GM19025 (cell line): Measurements from ENCODE around the gene MLX.
"Not testable (repeated sequence)": the region's sequence is repeated elsewhere in the genome, so short reads cannot be mapped to it uniquely, and the experiment has no call there.

Experiments used
- ATAC-seq: cut with Tn5 transposase; IDR thresholded peaks from one replicate; pipeline ENCODE4 v1.9.1; 2021; ENCODE audit warnings: mild to moderate bottlenecking, low read depth, moderate library complexity; ENCODE audit not compliant: unreplicated experiment

The MLX gene

DNA sequence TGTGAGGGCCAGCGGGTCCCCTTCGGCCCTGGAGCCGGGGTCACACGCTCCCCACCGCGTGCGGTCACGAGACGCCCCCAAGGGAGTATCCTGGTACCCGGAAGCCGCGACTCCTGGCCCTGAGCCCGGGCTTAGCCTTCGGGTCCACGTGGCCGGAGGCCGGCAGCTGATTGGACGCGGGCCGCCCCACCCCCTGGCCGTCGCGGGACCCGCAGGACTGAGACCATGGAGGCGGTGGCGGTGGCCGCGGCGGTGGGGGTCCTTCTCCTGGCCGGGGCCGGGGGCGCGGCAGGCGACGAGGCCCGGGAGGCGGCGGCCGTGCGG lies 30.9 kb upstream of the MLX start, which contains the start of gene NAGLU:
NAGLU (plus strand) TSS at position 194 of the 324 bp plus-strand sequence; CDS start at position 226, 32 bp downstream.
- ATAC-seq, result peak; percentile 82

GRCh38 chr17:42536372-42537155 lies 30.3 kb upstream of the MLX start:
- ATAC-seq, result peak; percentile 63

GRCh38 chr17:42537156-42537805 lies 29.6 kb upstream of the MLX start:
- ATAC-seq, result no peak

DNA sequence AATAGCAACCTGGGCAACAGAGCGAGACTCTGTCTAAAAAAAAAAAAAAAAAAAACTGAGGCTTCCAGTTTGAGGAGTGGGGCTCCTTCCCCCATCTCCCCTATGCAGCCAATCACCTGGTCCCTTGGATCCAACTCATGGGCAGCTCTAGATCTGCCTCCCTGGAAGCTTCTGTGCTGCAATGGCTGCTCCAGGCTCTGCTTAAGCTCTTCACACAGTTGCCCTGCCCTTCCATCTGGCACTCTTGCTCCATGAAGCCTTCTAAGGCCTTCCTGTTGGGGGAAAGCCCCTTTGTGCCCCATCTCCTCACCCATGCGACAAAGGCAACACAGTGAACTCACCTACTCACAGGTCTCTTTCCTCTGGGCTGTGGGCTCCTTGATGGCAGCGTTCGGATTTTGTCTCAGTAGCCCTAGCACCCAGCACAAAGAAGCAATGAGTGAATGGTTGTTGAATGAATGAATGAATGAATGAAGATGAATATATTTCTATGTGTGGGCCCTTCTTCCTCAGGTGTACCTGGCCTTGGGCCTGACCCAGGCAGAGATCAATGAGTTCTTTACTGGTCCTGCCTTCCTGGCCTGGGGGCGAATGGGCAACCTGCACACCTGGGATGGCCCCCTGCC lies 29.0 kb upstream of the MLX start:
- ATAC-seq, result no peak

GRCh38 chr17:42538482-42538881 lies 28.4 kb upstream of the MLX start:
- ATAC-seq, result no peak

DNA sequence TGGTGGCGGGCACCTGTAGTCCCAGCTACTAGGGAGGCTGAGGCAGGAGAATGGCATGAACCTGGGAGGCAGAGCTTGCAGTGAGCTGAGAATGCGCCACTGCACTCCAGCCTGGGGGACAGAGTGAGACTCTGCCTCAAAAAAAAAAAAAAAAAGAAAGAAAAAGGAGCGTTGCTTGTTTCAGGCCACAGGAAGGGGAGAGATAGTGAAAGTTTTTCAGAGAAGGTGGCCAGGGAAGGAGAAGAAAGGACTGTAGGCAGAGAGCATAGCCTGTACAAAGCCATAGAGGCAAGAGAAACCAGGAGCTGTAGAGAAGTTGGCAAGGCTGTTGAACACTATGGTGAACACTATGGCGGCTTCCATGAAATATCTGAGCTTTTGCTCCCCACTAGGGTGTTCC lies 26.3 kb upstream of the MLX start:
- ATAC-seq, result not testable (repeated sequence)

- no peak for ATAC-seq
These were observed 25.7 kb upstream of the MLX start for GRCh38 chr17:42541041-42541833.

DNA sequence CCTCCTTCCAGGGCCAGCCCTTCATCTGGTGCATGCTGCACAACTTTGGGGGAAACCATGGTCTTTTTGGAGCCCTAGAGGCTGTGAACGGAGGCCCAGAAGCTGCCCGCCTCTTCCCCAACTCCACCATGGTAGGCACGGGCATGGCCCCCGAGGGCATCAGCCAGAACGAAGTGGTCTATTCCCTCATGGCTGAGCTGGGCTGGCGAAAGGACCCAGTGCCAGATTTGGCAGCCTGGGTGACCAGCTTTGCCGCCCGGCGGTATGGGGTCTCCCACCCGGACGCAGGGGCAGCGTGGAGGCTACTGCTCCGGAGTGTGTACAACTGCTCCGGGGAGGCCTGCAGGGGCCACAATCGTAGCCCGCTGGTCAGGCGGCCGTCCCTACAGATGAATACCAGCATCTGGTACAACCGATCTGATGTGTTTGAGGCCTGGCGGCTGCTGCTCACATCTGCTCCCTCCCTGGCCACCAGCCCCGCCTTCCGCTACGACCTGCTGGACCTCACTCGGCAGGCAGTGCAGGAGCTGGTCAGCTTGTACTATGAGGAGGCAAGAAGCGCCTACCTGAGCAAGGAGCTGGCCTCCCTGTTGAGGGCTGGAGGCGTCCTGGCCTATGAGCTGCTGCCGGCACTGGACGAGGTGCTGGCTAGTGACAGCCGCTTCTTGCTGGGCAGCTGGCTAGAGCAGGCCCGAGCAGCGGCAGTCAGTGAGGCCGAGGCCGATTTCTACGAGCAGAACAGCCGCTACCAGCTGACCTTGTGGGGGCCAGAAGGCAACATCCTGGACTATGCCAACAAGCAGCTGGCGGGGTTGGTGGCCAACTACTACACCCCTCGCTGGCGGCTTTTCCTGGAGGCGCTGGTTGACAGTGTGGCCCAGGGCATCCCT lies 23.5 kb upstream of the MLX start:
- ATAC-seq, result no peak

- ATAC-seq, result no peak
These were observed 22.0 kb upstream of the MLX start for GRCh38 chr17:42544874-42545283.

DNA sequence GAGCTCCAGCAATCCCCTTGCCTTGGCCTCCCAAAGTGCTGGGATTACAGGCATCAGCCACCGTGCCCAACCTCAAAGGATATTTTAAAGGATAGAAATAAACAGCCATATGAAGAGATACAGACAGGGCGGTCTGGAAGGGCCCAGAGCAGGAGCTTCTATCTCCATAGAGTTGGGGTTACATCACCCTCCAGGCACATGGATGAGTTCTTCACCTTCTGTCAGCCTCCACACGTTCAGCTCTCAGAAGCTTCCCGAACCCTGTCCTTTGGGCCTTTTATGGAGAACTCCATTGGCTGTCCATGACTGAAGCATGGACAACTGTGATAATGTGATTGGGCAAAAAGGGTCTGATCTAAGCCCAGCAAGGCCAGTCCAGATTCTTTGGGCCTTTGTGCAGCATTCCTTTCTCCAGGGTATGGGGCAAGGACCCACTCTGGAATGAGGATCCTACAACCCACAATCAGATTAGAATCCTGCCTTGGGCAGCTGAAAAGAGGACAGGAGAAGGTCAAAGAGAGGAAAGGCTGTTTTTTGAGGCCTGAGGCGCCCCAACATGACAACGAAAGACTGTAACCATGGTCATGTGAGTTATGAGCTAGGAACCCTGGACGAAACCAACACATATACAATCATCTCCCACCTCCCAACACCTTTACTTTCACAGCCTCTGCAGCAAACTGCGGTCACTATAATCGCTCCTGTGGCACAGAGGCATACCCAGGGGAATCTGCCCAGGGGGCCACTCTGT lies 21.0 kb upstream of the MLX start:
- ATAC-seq, result not testable (repeated sequence)

DNA sequence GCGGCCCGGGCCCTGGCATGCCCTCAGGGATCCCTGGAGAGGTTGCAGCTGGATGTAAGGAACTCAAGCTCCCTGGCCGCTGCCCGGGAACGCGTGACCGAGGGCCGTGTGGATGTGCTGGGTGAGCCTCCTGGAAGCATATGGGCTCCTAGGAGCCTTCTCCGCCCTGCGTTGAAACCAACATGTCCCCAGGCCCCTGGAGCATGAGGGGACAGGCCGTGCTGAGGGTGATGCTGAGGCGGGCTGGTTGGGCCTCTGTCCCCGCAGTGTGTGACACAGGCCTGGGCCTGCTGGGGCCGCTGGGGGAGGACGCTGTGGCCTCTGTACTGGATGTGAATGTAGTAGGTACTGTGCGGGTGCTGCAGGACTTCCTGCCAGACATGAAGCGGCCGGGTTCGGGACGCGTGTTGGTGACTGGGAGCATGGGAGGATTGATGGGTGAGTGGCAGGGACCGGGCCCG lies 19.9 kb upstream of the MLX start:
- ATAC-seq, result no peak

DNA sequence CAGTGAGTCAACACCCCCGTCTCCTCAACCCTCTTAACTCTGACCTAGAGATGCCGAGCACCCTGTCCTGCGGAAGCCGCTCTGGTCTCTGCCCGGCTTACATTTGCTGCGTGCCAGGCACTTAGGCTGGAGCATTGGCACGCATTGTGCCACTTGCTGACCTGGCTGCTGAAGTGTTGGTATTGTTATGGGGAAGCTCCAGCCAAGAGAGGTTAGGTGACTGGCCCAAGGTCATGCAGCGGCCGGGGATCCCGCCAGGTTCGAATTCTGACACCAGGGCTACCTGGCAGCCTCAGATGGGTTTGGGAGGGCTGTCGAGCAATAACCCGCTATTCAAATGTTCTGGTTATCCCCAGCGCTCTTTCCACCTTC lies 19.2 kb upstream of the MLX start:
- ATAC-seq, result no peak

DNA sequence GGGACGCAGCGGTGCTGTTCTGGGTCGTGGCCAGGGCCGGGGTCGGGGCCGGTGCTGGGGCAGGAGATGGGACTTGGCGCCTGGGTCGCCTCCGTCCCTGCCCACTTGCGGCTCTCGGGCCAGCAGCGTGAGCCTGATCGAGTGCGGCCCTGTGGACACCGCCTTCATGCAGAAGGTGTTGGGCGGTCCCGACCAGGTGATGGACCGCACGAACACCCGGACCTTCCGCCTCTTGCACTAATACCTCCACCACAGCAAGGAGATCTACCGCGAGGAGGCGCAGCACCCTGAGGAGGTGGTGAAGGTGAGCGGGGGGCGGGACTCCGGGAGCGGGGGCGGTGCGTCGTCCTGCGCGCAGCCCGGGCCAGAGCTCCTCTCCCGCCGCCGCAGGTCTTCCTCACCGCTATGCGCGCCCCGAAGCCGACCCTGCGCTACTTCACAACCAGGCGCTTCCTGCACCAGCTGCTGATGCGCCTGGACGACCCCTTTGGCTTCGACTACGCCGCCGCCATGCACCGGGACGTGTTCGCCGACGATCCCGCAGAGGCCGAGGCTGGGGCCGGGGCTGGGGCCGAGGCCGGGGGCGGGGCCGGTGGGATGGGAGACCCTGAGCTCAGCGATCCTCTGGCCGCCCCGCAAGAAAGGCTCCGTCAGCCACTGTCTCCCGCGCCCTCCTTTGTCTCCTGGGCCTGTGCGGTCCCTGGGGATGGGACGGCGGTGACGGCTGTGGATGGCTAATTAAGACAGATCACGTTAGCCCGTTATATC lies 18.6 kb upstream of the MLX start:
- peak; percentile 69 for ATAC-seq

DNA sequence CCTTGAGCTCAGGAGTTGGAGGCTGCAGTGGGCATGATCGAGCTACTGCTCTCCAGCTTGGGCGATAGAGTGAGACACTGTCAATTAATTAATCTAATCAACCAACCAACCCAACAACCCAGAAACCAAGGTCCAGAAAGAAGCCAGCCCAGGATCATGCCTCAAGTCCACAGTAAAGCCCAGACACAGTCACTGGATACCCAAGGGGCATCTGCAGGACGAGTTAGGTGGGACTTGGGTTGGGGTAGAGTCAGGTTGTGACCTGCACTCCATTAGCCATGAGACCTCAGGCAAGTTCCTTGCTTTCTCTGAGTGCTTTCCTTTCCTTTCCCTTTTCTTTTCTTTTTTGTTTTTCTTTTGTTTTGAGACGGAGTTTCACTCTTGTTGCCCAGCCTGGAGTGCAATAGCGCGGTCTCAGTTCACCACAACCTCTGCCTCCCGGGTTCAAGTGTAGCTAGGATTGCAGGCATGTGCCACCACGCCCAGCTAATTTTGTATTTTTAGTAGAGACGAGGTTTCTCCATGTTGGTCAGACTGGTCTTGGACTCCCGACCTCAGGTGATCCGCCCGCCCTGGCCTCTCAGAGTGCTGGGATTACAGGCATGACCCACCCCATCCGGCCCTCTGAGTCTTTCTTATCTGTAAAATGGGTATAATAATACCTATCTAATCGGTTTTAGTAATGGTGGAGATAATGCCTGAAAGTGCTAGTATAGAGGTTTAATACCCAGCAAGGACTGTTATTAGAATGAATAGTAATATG lies 17.7 kb upstream of the MLX start:
- ATAC-seq, result no peak

DNA sequence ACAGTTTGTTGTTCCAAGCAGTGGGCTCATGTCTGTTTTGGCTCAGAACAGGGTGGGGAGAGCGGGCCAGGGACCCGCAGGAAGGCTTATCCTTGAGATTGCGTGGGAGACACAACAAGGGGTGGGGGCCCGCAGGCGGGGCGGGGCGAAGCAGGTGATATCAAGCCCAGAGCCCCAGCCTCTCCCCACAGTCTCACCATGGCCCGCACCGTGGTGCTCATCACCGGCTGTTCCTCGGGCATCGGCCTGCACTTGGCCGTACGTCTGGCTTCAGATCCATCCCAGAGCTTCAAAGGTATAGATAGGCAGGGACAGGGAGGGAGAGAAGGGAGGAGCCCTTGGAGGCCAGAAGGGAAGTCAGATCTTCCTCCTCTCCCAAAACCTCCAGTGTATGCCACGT lies 14.2 kb upstream of the MLX start, which contains the start of gene HSD17B1:
HSD17B1 (plus strand) TSS at position 188 of the 400 bp plus-strand sequence; CDS start at position 199, 11 bp downstream.
- ATAC-seq, result not testable (repeated sequence)

GRCh38 chr17:42553161-42553818 lies 13.6 kb upstream of the MLX start:
- no peak for ATAC-seq

DNA sequence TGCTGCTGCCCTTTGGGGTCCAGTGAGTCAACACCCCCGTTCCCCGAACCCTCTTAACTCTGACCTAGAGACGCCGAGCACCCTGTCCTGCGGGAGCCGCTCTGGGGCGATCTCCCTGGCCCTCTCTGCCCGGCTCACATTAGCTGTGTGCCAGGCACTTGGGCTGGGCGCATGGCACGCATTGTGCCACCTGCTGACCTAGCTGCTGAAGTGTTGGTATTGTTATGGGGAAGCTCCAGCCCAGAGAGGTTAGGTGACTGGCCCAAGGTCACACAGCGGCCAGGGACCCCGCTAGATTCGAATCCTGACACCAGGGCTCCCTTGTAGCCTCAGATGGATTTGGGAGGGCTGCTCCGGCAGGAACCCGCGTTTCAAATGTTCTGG lies 13.0 kb upstream of the MLX start:
- no peak for ATAC-seq
